ENCODE results near the gene NPLOC4. TPM values are rescaled to one million over a fixed set of nuclear protein-coding genes. Genes with fewer than 3 reads are reported as not detected.

NPLOC4 gene
- total RNA-seq, 1 experiment from 2014 or later, result 83.9 TPM

DNA sequence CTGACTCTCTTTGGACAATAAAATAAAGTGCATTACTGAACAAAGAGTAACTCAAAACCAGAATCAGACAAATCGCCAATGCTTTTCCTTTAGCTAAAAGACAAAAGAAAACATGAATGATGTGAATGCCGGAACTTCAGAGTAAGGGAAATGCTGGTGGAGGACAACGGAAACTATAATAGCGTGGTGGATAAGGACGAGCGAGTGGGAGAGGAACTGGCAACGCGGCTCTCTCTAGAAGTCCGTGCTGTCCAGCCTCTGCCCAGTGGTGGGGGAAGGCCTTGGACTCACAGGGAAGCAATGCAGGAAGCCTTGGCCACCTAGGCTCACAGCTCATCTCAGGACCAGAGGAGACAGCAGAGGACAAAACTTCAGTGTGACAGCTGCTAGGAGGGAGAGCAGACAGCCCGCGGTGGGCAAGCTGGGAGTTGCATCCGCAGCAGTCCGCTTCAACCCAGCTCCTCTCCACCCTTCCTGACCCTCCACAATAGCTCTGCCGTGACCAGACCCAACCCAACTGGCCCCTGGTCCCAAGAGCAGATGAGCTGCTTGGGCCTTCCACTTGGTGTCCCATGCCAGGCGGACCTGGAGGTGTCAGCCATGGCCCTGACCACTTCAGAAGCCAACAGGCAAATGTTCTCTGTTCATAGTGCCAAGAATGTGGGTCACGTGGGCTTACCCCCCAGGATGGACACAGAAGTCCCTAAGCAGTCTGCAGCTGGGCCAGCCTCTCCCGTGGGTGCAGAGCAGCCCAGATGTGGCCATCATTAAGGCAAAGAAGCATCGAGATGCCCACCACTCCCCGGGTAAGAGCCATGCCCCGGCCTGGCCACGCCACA, 79.4 kb downstream of the NPLOC4 start:
- CTCF ChIA-PET, result no interaction called here
- H3K27me3 Mint-ChIP-seq (ENCODE audit: insufficient read depth, unreplicated experiment), result no peaks in the 10 kb centered on the region
- BruUV-seq (replicated peaks), result no TSS peak
- H3K9me3 Mint-ChIP-seq (ENCODE audit: unreplicated experiment), result no peaks in the 10 kb centered on the region
- H3K4me3 Mint-ChIP-seq (ENCODE audit: unreplicated experiment), result no peak overlapping the region
- TF ChIP-seq, protein P1, sequence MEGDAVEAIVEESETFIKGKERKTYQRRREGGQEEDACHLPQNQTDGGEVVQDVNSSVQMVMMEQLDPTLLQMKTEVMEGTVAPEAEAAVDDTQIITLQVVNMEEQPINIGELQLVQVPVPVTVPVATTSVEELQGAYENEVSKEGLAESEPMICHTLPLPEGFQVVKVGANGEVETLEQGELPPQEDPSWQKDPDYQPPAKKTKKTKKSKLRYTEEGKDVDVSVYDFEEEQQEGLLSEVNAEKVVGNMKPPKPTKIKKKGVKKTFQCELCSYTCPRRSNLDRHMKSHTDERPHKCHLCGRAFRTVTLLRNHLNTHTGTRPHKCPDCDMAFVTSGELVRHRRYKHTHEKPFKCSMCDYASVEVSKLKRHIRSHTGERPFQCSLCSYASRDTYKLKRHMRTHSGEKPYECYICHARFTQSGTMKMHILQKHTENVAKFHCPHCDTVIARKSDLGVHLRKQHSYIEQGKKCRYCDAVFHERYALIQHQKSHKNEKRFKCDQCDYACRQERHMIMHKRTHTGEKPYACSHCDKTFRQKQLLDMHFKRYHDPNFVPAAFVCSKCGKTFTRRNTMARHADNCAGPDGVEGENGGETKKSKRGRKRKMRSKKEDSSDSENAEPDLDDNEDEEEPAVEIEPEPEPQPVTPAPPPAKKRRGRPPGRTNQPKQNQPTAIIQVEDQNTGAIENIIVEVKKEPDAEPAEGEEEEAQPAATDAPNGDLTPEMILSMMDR (IDR thresholded peaks at IDR 0.05; ENCODE audit: unreplicated experiment), result no peak
- H3K36me3 Mint-ChIP-seq (ENCODE audit: insufficient read depth, unreplicated experiment), result peaks cover 67% of the 10 kb centered on the region
- no peak overlapping the region for H3K27ac Mint-ChIP-seq (ENCODE audit: low read depth, unreplicated experiment)
- POLR2A ChIA-PET, result interaction anchor here (0.6 to 1.2 kb wide), 4 partner anchors 9 to 188 kb away, joined by 3 to 6 read pairs (median 4); no protein-coding TSS in a partner anchor
- DNase-seq (ENCODE audit: unreplicated experiment), result no peak
- intact Hi-C loops (cut with micrococcal nuclease), result no loop called here
- H3K4me1 Mint-ChIP-seq (ENCODE audit: insufficient read depth, unreplicated experiment), result peaks cover 6% of the 10 kb centered on the region

DNA sequence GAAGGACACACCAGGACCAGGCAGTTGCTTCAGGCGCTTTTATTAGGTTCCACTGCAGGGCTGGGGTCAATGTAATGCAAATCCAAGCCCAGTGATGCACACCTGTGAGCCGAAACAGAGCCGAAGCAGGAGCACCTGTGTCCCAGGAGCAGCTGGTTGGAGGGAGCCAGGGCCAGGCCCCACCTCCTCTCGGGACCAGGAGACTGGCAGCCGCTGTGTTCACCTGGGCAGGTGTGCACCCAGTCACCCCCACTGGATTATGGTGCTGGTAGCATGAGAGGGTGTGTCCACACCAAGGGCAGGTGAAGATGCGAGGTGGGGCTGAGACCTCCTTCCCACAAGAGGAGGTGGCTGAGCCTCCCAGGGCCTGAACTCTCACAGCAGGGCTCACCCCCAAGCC, 80.0 kb downstream of the NPLOC4 start:
- H3K27ac Mint-ChIP-seq (ENCODE audit: low read depth, unreplicated experiment), result no peak overlapping the region
- POLR2A ChIA-PET, result interaction anchor here (0.6 to 1.2 kb wide), 4 partner anchors 10 to 187 kb away, joined by 3 to 6 read pairs (median 4); no protein-coding TSS in a partner anchor
- no peak for DNase-seq (ENCODE audit: unreplicated experiment)
- BruUV-seq (replicated peaks), result no TSS peak
- H3K36me3 Mint-ChIP-seq (ENCODE audit: insufficient read depth, unreplicated experiment), result peaks cover 62% of the 10 kb centered on the region
- H3K4me3 Mint-ChIP-seq (ENCODE audit: unreplicated experiment), result no peak overlapping the region
- intact Hi-C loops (cut with micrococcal nuclease), result no loop called here
- H3K4me1 Mint-ChIP-seq (ENCODE audit: insufficient read depth, unreplicated experiment), result peaks cover 6% of the 10 kb centered on the region
- H3K27me3 Mint-ChIP-seq (ENCODE audit: insufficient read depth, unreplicated experiment), result no peaks in the 10 kb centered on the region
- CTCF ChIA-PET, result no interaction called here
- no peaks in the 10 kb centered on the region for H3K9me3 Mint-ChIP-seq (ENCODE audit: unreplicated experiment)
- TF ChIP-seq, protein P1 (IDR thresholded peaks at IDR 0.05; ENCODE audit: unreplicated experiment), result no peak

DNA sequence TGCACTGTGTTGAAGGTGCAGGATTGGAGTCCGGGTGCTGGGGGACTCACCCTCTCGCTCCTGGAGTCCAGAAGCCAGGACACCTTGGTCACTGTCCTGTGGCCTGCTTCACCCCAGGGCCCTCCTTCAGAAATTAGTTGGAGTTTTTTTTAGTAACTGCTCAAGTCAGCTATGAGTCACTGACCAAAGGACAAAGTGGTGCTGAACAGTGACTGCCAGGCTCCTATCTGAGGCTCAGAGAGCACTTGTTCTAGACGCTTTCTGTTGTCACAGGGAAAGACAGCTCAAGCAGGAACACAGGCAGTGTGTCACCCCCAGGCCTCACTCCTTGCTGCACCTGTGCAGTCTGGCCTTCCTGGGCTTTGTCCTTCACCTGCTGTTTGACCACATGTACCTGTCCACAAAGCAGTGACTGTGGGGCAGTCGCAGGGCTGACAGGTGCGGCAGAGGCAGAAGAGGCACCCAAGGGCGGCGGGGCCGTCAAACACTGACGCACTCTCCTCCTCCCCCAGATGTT, 80.7 kb downstream of the NPLOC4 start:
- Mint-ChIP-seq H3K36me3 (ENCODE audit: insufficient read depth, unreplicated experiment) (peaks cover 59% of the 10 kb centered on the region), H3K9me3 (ENCODE audit: unreplicated experiment) (no peaks in the 10 kb centered on the region)

More for the DNA sequence above, 80.7 kb downstream of the NPLOC4 start:
- ChIA-PET CTCF (interaction anchor here (0.7 kb wide), 1 partner anchor 13 kb away, joined by 3 read pairs; no protein-coding TSS in a partner anchor), POLR2A (interaction anchor here (1.2 to 1.3 kb wide), 2 partner anchors 21 to 42 kb away, joined by 4 to 6 read pairs; no protein-coding TSS in a partner anchor)
- H3K4me1 Mint-ChIP-seq (ENCODE audit: insufficient read depth, unreplicated experiment), result peaks cover 7% of the 10 kb centered on the region
- intact Hi-C loops (cut with micrococcal nuclease), result no loop called here
- H3K27ac Mint-ChIP-seq (ENCODE audit: low read depth, unreplicated experiment), result no peak overlapping the region
- BruUV-seq (replicated peaks), result no TSS peak
- TF ChIP-seq, protein P1 (IDR thresholded peaks at IDR 0.05; ENCODE audit: unreplicated experiment), result no peak
- no peak overlapping the region for H3K4me3 Mint-ChIP-seq (ENCODE audit: unreplicated experiment)
- no peaks in the 10 kb centered on the region for H3K27me3 Mint-ChIP-seq (ENCODE audit: insufficient read depth, unreplicated experiment)
- peak; percentile 26 for DNase-seq (ENCODE audit: unreplicated experiment)
